Left ventricle myocardium inferior (tissue), 1 donor: ENCODE measurements around the gene RNF150. TPM values are rescaled to one million over a fixed set of nuclear protein-coding genes. Genes with fewer than 3 reads are reported as not detected.

Experiments used
- DNase-seq: peaks from one replicate; pipeline ENCODE4 v3.0.0-alpha.2; 2020
- H3K27ac ChIP-seq: fragments of 200-600 bp; replicated peaks from 2 replicates; pipeline ENCODE4 v1.8.0; 2021
- H3K27me3 ChIP-seq: fragments of 200-600 bp; 2 replicates; pipeline ENCODE4 v1.8.0; 2021; ENCODE audit warnings: low read depth
- H3K36me3 ChIP-seq: fragments of 200-600 bp; 2 replicates; pipeline ENCODE4 v1.8.0; 2021
- H3K4me1 ChIP-seq: fragments of 200-600 bp; 2 replicates; pipeline ENCODE4 v1.8.0; 2021
- H3K4me3 ChIP-seq: fragments of 200-600 bp; 2 replicates; pipeline ENCODE4 v1.8.0; 2021; ENCODE audit warnings: mild to moderate bottlenecking, moderate library complexity
- H3K9me3 ChIP-seq: fragments of 200-600 bp; replicated peaks from 2 replicates; pipeline ENCODE4 v1.8.0; 2021
- intact Hi-C: fragments of 100-400 bp; cut with micrococcal nuclease; formaldehyde crosslinking; loops from one replicate; pipeline ENCODE4 v1.11.0; 2022
- total RNA-seq: library from RNA; stranded (reverse); fragmentation: NEBNext Ultra II Directional; extraction: Animal tissue kit (Norgen Biotek cat#: 25700); gene quantifications from one replicate; pipeline ENCODE4 v1.2.1, GENCODE V29; 2021
- TF ChIP-seq, protein P1 (sequence below): fragments of 200-600 bp; IDR thresholded peaks from 2 replicates; pipeline ENCODE4 v1.8.0; 2021; ENCODE audit warnings: antibody characterized with exemption, mild to moderate bottlenecking, borderline replicate concordance
- donor health status: DM: no; HTN: yes; CAD: no; lungs with severe emphysema.

Gene RNF150
- total RNA-seq, 1 donor from 2014 or later: 68.0 TPM

- Histone ChIP-seq H3K4me3 (no peak overlapping the region), H3K27ac (peak overlapping the region; percentile 94), H3K36me3 (no peaks in the 10 kb centered on the region), H3K4me1 (peaks cover 69% of the 10 kb centered on the region), H3K27me3 (peaks cover 18% of the 10 kb centered on the region), H3K9me3 (no peaks in the 10 kb centered on the region)
- intact Hi-C loops: no loop called here
- TF ChIP-seq, protein P1, sequence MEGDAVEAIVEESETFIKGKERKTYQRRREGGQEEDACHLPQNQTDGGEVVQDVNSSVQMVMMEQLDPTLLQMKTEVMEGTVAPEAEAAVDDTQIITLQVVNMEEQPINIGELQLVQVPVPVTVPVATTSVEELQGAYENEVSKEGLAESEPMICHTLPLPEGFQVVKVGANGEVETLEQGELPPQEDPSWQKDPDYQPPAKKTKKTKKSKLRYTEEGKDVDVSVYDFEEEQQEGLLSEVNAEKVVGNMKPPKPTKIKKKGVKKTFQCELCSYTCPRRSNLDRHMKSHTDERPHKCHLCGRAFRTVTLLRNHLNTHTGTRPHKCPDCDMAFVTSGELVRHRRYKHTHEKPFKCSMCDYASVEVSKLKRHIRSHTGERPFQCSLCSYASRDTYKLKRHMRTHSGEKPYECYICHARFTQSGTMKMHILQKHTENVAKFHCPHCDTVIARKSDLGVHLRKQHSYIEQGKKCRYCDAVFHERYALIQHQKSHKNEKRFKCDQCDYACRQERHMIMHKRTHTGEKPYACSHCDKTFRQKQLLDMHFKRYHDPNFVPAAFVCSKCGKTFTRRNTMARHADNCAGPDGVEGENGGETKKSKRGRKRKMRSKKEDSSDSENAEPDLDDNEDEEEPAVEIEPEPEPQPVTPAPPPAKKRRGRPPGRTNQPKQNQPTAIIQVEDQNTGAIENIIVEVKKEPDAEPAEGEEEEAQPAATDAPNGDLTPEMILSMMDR: no peak
- no peak for DNase-seq
Observed at GRCh38 chr4:141127884-141128283, 5.4 kb downstream of the RNF150 start.

DNA sequence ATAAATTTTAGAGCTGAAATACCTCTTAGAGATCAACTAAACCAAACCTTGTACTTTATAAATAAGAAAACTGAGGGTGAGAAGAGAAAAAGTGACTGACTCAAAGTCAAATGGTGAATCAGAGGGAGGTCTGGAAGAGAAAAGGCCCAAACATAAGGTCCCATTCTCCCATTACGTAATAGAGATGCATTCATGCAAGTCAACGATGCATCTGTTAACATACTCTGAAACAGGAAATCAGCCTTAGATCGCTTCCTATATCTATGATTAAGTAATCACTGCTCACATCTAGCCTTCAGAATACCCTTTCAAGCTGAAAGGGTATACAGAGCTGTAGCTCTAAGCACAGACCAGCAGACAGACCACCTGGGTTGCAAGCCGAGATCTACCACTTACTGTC lies 6.5 kb downstream of the RNF150 start:
- Histone ChIP-seq H3K36me3 (no peaks in the 10 kb centered on the region), H3K4me3 (no peak overlapping the region), H3K4me1 (peaks cover 66% of the 10 kb centered on the region), H3K27ac (peak overlapping the region; percentile 13), H3K9me3 (no peaks in the 10 kb centered on the region), H3K27me3 (peaks cover 7% of the 10 kb centered on the region)
- TF ChIP-seq, protein P1: no peak
- intact Hi-C loops: no loop called here
- DNase-seq: no peak

DNA sequence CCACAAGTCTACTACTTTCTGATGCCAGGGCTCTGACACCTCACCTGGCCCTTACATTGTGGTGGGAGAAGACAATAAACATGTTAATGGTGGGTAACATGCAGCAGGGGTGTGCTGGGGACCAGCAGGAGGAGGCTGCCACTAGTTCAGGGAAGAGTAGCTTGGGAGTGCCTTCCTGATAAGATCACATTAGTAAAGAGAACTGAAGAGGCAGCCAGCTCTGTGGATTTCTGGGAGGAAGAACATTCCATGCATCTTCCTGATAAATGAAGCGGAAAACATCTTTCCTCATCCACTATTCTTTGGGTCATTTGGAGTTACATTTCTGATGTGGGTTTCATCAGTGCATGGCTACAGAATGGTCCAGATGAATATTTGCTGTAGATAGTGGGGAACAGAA lies 9.0 kb downstream of the RNF150 start:
- TF ChIP-seq, protein P1: no peak
- intact Hi-C loops: no loop called here
- no peaks in the 10 kb centered on the region for H3K27me3 ChIP-seq
- no peak for DNase-seq
- no peak overlapping the region for H3K27ac ChIP-seq
- H3K4me3 ChIP-seq: no peak overlapping the region
- H3K9me3 ChIP-seq: no peaks in the 10 kb centered on the region
- no peaks in the 10 kb centered on the region for H3K36me3 ChIP-seq
- H3K4me1 ChIP-seq: peaks cover 76% of the 10 kb centered on the region

- Histone ChIP-seq H3K27me3 (no peaks in the 10 kb centered on the region), H3K4me1 (peaks cover 59% of the 10 kb centered on the region), H3K27ac (no peak overlapping the region), H3K9me3 (no peaks in the 10 kb centered on the region), H3K36me3 (no peaks in the 10 kb centered on the region), H3K4me3 (no peak overlapping the region)
- TF ChIP-seq, protein P1: no peak
- DNase-seq: no peak
- intact Hi-C loops: no loop called here
Observed at GRCh38 chr4:141121768-141122454, 11.4 kb downstream of the RNF150 start.

GRCh38 chr4:141121101-141121500 lies 12.2 kb downstream of the RNF150 start:
- intact Hi-C loops: no loop called here
- H3K27ac ChIP-seq: no peak overlapping the region
- TF ChIP-seq, protein P1: no peak

More at GRCh38 chr4:141121101-141121500, 12.2 kb downstream of the RNF150 start:
- DNase-seq: no peak
- Histone ChIP-seq H3K27me3 (no peaks in the 10 kb centered on the region), H3K4me3 (no peak overlapping the region), H3K4me1 (peaks cover 52% of the 10 kb centered on the region), H3K9me3 (peaks cover 5% of the 10 kb centered on the region), H3K36me3 (no peaks in the 10 kb centered on the region)
